Mucosa of rectum (tissue), 2 donors: Measurements from ENCODE around the gene NAT8L.

ENCODE experiments used
- H3K27ac ChIP-seq, 2 donors: one replicate each; pipeline ENCODE4 v1.7.0; 2013; ENCODE audit warnings: inconsistent platforms in 2 of 2, low read depth in 2 of 2, low read length in 2 of 2
- H3K27me3 ChIP-seq, 2 donors: one replicate each; pipeline ENCODE4 v1.7.0; 2013; ENCODE audit warnings: low read length in 2 of 2; ENCODE audit not compliant: control insufficient read depth in 2 of 2, insufficient read depth in 2 of 2
- H3K36me3 ChIP-seq, 2 donors: one replicate each; pipeline ENCODE4 v1.7.0; 2013; ENCODE audit warnings: low read length in 2 of 2; ENCODE audit not compliant: control insufficient read depth in 2 of 2, insufficient read depth in 2 of 2
- H3K4me1 ChIP-seq, 2 donors: one replicate each; pipeline ENCODE4 v1.7.0; 2013; ENCODE audit warnings: low read length in 2 of 2, mild to moderate bottlenecking in 1 of 2; ENCODE audit not compliant: control insufficient read depth in 2 of 2, insufficient read depth in 2 of 2
- H3K4me3 ChIP-seq, 2 donors: one replicate each; pipeline ENCODE4 v1.7.0; 2013; ENCODE audit warnings: low read length in 2 of 2
- H3K9ac ChIP-seq, 2 donors: one replicate each; pipeline ENCODE4 v1.7.0; 2013; ENCODE audit warnings: low read length in 2 of 2, low read depth in 1 of 2, mild to moderate bottlenecking in 1 of 2
- H3K9me3 ChIP-seq, 2 donors: one replicate each; pipeline ENCODE4 v1.7.0; 2013; ENCODE audit warnings: low read length in 2 of 2; ENCODE audit not compliant: control insufficient read depth in 2 of 2
- donor health status: healthy.
- donor health status: Normal muscosa, but diverticular disease.

NAT8L gene

GRCh38 chr4:2070421-2071251, 11.5 kb downstream of the NAT8L start:
- no peak overlapping the region for H3K4me3 ChIP-seq
- H3K4me1 ChIP-seq = no peaks in the 10 kb centered on the region
- H3K36me3 ChIP-seq = no peaks in the 10 kb centered on the region
- H3K27me3 ChIP-seq = peaks cover 0 to under 1% of the 10 kb centered on the region in 2 donors
- no peaks in the 10 kb centered on the region for H3K9me3 ChIP-seq
- no peak overlapping the region for H3K9ac ChIP-seq
- H3K27ac ChIP-seq = no peak overlapping the region

- Histone ChIP-seq H3K27ac (no peak overlapping the region), H3K4me1 (no peaks in the 10 kb centered on the region), H3K4me3 (no peak overlapping the region), H3K27me3 (no peaks in the 10 kb centered on the region), H3K9ac (no peak overlapping the region), H3K36me3 (no peaks in the 10 kb centered on the region), H3K9me3 (no peaks in the 10 kb centered on the region)
These were observed 12.3 kb downstream of the NAT8L start for GRCh38 chr4:2071252-2071911.

- Histone ChIP-seq H3K27ac (no peak overlapping the region), H3K9ac (no peak overlapping the region), H3K4me3 (no peak overlapping the region), H3K27me3 (no peaks in the 10 kb centered on the region), H3K4me1 (no peaks in the 10 kb centered on the region), H3K36me3 (no peaks in the 10 kb centered on the region), H3K9me3 (no peaks in the 10 kb centered on the region)
These were observed 13.1 kb downstream of the NAT8L start for GRCh38 chr4:2071912-2072867.

GRCh38 chr4:2072971-2073807, 14.1 kb downstream of the NAT8L start:
- Histone ChIP-seq H3K4me1 (no peaks in the 10 kb centered on the region), H3K36me3 (no peaks in the 10 kb centered on the region), H3K27me3 (no peaks in the 10 kb centered on the region), H3K9ac (no peak overlapping the region), H3K4me3 (no peak overlapping the region), H3K9me3 (no peaks in the 10 kb centered on the region), H3K27ac (no peak overlapping the region)

GRCh38 chr4:2073808-2074481, 14.8 kb downstream of the NAT8L start:
- Histone ChIP-seq H3K9me3 (no peaks in the 10 kb centered on the region), H3K4me3 (no peak overlapping the region), H3K27ac (no peak overlapping the region), H3K9ac (no peak overlapping the region), H3K36me3 (no peaks in the 10 kb centered on the region), H3K4me1 (no peaks in the 10 kb centered on the region), H3K27me3 (no peaks in the 10 kb centered on the region)

GRCh38 chr4:2074588-2074987, 15.5 kb downstream of the NAT8L start:
- no peaks in the 10 kb centered on the region for H3K36me3 ChIP-seq

GRCh38 chr4:2075171-2075986, 16.3 kb downstream of the NAT8L start:
- Histone ChIP-seq H3K27me3 (no peaks in the 10 kb centered on the region), H3K4me3 (no peak overlapping the region), H3K36me3 (no peaks in the 10 kb centered on the region), H3K4me1 (no peaks in the 10 kb centered on the region), H3K9ac (no peak overlapping the region), H3K9me3 (no peaks in the 10 kb centered on the region), H3K27ac (no peak overlapping the region)

More at GRCh38 chr4:2074588-2074987, 15.5 kb downstream of the NAT8L start:
- H3K9ac ChIP-seq = no peak overlapping the region
- H3K27ac ChIP-seq = no peak overlapping the region
- no peaks in the 10 kb centered on the region for H3K27me3 ChIP-seq
- H3K4me1 ChIP-seq = no peaks in the 10 kb centered on the region
- no peak overlapping the region for H3K4me3 ChIP-seq
- H3K9me3 ChIP-seq = no peaks in the 10 kb centered on the region

- Histone ChIP-seq H3K9me3 (no peaks in the 10 kb centered on the region), H3K4me1 (no peaks in the 10 kb centered on the region), H3K27ac (no peak overlapping the region), H3K36me3 (no peaks in the 10 kb centered on the region), H3K4me3 (no peak overlapping the region), H3K27me3 (no peaks in the 10 kb centered on the region), H3K9ac (no peak overlapping the region)
These were observed 17.1 kb downstream of the NAT8L start for GRCh38 chr4:2075987-2076907.
